Limb (tissue), 2 donors: ENCODE data around the gene NRG3.
A peak's percentile ranks its signal among the peaks of the same experiment; 100 is the strongest.

ENCODE experiments used
- DNase-seq, 2 donors: peaks; one replicate each; pipeline ENCODE4 v3.0.0-alpha.2; 2016; ENCODE audit errors: extremely low spot score in 2 of 2

Gene NRG3

DNA sequence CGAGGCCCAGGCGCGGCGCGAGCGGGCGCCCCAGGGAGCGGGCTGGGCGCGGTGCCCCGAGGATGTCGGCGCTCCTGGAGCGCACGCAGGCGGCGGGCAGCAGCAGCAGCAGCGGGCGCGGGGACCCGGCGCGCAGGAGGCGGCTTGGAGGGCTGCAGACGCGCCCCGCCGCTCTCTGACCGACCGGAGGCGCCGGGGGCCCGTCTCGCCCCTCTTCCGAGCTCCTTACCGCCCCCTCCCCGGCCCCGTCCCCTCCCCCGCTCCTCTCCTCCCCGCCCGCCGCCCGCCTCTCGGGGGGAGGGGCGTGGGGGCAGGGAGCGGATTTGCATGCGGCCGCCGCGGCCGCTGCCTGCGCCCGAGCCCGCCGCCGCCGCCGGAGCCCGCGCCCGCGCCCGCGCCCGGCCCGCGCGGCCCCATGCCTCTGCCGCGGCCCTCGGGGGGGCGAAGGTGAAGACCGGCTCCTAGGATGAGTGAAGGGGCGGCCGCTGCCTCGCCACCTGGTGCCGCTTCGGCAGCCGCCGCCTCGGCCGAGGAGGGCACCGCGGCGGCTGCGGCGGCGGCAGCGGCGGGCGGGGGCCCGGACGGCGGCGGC, at the start of gene NRG3:
TSS of gene NRG3 (plus strand) at position 320 of the 592 bp plus-strand sequence.
- DNase-seq, result peak in 1 of 2 donors; percentile 76

DNA sequence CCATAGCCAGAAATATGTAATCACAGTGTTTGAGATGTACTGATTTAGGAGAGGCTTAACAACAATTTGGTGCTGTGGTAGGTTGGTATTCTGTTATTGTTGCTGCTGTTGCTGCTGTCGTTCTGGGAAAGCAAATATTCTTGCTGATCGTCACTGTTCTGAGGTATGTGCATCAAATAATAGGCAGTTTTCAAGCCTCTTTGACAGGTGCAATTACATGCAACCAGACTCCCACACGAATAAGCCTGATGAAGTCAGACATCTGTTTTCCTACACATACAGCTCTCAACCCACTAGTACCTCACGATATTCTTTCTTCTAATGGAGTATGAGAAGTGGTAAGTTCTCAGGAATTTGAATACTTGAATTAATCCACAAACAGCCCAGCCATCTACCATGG, 46.7 kb upstream of the NRG3 start:
- no peak for DNase-seq

DNA sequence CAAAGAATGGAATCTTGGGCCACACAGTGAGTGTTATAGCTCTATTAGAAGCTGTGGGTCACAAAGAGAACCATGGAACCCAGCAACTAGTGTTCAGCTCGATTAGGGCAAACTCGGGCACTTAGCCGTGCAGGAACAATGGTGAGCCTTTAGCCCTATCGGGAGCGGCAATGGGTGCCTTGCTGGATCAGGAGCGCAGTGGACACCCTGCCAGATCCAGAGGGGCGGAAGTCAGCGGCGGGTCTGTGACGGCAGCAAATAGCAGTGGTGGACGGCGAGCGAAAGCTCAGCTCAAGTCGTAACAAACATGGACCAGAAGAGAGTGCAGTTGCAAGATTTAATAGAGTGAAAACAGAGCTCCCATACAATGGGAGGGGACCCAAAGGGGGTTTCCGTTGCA, 43.9 kb upstream of the NRG3 start:
- DNase-seq, result no peak

GRCh38 chr10:81838950-81839349, 36.0 kb upstream of the NRG3 start:
- DNase-seq, result peak in 1 of 2 donors; percentile 35

DNA sequence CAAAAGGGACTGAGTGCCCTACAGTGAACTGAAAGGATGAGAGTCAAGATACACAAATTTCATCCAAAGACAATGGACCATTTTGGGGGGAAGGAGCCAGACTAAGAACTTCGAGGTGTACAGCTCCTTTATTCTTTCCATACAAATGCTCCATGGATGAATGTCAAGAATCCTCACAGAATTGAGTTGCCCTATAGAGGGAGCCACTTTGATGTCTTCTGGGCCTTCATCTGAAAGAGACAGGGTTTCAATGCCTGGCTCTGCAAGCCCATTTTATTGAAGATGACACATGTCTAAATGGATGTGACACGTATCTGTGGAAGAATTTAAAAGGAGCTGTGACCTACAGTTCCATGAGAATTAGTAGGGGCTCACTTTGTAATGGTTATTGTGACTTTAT, 32.0 kb upstream of the NRG3 start:
- DNase-seq, result no peak

GRCh38 chr10:81847675-81848074, 27.3 kb upstream of the NRG3 start:
- no peak for DNase-seq

DNA sequence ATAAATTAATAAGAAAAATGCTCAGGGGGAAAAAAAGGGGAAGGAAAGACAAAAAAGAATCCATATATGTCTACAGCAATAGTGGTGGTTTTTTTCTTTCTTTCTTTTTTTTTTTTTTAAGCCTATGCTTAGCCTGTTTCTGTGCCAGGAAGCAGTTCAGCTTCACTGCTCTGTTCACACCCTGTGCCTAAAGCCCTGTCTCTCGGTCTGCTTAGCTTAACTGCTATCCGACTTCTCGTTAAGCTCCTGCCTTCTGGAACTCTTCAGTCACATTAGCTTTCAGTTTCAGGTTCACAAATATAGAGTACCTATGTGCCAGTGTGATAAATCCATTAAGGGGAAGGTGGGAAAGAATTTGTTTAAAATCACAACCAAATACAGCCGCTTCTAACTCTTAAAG, 26.5 kb upstream of the NRG3 start:
- DNase-seq, result no peak

- DNase-seq, result no peak
Measured at GRCh38 chr10:81848931-81849330, 26.1 kb upstream of the NRG3 start.

GRCh38 chr10:81862596-81862995, 12.4 kb upstream of the NRG3 start:
- no peak for DNase-seq

- DNase-seq, result no peak
Measured at GRCh38 chr10:81863771-81864170, 11.2 kb upstream of the NRG3 start.

DNA sequence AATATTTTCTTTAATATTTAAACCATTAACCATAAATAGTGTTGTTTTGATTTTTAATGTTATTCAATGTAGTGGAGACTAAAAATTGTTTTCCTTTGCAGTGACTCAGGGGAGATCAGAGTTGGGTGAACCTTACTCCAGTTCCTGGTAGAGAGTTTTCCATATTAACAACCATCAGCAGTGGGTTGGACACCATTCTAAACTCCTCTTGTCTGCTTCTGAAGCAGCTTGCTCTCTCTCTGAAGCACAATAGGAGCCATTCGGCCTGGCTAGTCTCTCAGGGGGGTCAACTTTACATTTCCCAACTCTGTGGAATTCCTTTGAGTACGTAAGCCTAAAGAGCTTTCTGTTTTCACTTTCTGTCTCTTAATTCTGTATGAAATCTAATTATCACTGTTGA, 9.4 kb upstream of the NRG3 start:
- DNase-seq, result no peak

- DNase-seq, result no peak
Measured at GRCh38 chr10:81866753-81867152, 8.2 kb upstream of the NRG3 start.

DNA sequence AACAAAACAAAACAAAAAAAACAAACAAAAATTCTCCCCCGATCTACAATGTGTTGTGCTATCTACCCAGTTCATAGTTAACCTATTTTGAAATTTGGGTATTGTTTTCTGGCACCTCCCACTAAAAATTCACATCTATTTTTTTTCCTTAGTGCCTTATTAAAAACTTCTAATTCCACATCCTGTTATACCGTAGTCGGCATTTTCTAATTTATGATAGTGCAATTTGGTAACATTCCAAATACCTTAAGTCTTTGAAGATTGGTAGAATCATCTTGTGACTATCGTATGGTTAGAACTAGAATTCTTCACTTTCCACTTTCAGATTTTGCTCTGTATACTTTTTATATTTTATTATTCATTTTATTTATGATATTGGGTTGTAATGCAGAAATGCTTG, 4.5 kb upstream of the NRG3 start:
- DNase-seq, result no peak

DNA sequence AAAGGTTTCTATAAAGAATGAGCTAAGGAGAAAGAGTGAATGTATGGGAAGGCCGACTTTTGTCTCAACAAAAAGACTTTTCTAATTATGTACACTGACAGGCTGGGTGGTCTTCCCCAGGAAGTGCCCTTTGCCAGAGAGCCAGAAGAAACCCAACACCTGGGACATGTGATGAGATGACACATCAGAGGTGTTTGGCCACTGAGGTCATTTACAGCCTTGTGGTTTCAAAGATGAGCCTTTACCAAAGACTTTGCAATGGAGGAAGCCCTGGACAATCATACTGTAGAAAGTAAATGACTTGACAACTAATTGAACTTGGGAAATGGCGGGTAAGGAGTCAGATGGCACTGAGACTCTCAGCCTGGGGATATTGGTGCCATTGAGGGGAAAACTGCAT, 3.4 kb upstream of the NRG3 start:
- DNase-seq, result no peak

DNA sequence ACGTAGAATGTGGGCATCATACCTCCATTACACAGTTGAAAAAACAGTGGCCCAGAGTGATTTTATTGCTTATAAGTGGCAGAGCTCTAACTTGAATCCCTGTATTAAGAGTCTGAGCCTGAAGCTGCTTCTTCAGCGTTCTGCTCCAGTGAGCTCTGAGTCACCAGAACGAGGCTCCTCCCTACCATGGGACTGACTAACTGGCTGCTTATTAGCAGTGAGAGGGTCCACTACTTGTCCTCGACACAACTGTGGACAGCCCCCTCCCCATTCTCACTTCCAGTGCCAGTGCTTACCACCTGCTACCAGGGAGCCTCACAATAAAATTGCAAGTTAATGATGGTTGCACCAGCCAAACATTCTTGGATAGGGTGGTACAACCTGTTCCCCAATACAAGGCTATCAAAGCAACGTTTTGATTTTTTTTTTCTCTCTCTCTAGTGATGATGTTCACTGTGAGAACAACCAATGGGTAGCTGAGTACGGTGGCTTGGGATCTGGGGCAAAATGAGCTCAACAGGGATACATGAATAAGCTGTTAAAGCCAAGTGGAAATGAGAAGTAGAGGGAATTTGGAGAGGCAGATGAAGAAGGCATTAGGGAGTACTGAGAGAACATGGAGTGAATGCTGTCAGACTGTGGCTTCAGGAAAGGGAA, 2.7 kb upstream of the NRG3 start:
- no peak for DNase-seq

DNA sequence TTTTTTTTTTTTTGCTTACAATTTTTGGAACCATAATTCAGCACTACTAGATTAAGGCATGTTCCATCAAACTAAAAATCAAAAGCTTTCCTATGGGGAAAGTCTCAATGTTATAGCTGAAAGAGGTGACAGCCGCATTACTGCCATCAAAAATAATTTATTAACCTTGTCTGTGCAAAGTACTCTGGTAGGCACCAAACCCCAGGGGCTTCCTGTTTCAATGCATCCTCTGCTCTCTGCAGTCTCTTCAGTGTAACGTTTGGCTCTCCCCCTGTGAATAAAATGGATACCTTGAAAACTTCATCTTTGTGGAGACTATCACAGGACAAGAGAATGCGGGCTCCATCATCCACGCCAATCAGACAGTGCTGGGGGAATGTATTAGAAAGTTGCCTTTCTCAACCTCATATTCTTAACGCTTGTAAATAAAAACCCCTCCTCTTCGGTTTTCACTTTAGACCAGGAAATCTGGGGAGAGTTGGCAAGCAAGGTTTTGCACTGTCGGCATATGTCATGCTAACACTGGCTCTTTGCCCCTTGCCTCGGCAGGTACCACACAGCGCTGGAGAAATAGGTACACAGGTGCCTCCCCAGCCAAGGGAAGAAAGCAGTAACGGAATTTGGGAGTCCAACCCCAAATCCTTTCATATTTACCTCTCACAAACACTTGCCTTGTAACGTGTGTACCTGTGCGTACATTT, 1.6 kb upstream of the NRG3 start:
- DNase-seq, result no peak

DNA sequence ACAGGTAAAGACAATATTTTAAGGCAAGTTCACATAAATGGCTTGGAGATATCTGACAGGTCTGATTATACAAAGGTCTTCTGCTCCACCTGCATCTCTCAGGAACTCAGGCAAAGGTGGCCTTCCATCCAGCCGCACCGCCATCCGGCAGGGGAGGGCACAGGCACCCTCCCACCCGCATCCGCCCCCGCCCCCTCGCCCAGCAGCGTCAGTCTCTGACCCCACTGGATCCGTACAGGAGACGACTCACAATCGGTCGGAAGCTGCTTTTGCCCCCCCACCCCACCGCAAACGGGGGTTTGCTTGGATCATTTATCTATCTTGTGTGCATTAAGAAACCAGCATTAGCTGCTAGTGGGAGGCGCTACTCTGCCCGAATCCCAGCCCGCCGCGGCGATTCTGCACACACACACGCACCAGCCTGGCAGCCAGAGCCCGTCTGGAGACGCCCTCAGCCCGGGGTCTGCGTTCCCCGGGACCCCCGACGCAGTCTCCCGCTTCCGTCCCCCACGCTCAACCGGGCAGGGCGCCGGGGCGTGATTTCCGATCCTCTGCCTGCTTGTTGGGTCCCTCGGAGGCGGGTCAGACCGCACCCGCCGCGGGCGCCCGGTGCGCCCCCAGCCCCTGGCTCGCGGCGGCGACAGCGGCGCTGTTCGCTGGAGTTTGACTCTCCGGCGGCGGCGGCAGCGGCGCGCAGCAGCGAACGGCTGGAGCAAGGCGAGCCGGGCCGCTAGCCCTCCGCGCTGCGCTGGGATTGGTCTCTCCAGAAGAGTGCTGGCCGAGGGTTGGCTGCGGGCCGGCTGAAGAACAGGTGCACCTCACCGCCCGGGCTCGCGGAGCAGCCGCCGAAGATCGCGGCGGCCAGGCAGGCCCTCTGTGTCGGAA, 820 bp upstream of the NRG3 start:
- peak; percentile 75 to 86 for DNase-seq

GRCh38 chr10:81875467-81876252, 666 bp downstream of the NRG3 start:
- DNase-seq, result peak in 1 of 2 donors; percentile 54

DNA sequence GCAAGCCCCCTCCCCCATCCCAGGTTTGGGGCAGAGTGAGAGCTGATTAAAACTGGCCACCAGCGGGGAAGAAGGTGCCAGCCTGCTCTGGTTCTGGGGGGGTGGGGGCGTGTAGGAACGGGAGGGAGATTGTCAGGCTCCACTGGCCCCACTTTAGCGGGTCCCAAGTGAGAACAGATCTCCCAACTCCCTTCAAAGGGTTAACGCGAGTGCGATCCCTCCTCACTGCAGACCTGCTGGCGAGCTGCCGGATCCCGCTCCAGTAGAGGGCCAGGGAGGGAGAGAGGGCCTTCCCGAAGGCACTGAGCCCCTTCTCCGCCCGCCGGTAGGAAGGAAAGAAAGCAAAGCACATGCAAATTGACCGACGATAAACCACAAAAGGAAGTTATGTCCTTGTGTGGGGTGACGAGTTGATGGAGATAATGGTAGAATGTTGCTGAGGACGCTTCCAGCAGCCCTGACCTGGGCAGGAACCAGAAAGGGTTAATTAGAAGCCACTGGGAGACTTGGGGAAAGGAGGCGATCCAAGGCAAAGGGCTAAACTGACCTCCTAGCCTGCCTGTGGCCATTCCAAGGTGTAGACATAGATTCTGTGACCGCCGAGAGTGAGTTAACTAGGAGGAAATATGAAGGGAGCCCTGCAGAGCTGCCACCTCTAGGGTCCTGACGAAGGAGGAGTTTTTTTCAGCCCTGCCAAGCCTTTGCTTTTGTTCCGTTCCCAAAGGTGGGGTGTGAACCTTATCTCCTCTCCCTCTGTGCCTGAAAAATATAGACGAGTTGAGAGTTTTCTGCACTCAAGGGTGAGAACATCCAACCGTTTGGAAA, 1.5 kb downstream of the NRG3 start:
- DNase-seq, result peak in 1 of 2 donors; percentile 69

DNA sequence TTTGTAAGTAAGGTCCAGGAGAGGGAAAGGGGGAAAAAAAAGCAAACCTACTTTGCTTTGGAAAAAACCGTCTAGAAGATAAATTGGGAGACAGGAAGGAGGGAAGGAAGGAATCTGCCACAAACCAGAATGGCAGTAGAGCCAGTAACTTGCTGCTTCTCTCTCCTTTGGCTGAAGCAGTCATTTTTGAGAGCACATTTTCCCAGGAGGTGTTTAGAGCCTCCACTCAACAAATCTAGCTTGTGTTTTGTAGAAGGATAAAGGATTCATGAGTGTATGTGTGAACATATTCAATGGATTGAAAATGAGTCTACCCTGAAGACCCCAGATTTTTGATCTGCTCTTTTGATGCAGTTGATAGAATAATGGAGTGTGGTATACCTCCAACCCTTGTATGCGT, 2.6 kb downstream of the NRG3 start:
- DNase-seq, result no peak
